Uterus (tissue), 2 donors: Measurements from ENCODE around the gene AFP.

Experiments used
- CTCF ChIP-seq, 4 experiments: fragments of 200-600 bp in 2 of 4; fragments of 450-650 bp in 2 of 4; sonication (generic) in 2 of 4; IDR thresholded peaks; one replicate each; pipeline ENCODE4 v1.5.1; 2016 to 2019; ENCODE audit warnings: antibody characterized with exemption in 4 of 4, mild to moderate bottlenecking in 2 of 4, moderate library complexity in 1 of 4
- POLR2A ChIP-seq, 2 donors: fragments of 450-650 bp; IDR thresholded peaks; one replicate each; pipeline ENCODE4 v1.6.1; 2016; ENCODE audit warnings: antibody characterized with exemption in 2 of 2, mild to moderate bottlenecking in 1 of 2, moderate library complexity in 1 of 2

- TF ChIP-seq CTCF (IDR thresholded peaks at IDR 0.05) (no peak), POLR2A (IDR thresholded peaks at IDR 0.05) (no peak)
Observed at GRCh38 chr4:73409012-73409862, 26.8 kb upstream of the AFP start.
